Astrocyte (in vitro differentiated cells and primary cell): ENCODE data around the gene BTBD6. TPM values are rescaled to one million over a fixed set of nuclear protein-coding genes. Genes with fewer than 3 reads are reported as not detected.

ENCODE experiments used
- DNase-seq: peaks from one replicate; pipeline ENCODE4 v3.0.0-alpha.2; 2010; ENCODE audit warnings: low read depth
- FAIRE-seq: peaks from 2 replicates; lab custom pipeline; 2011; peaks lifted over from hg19 to GRCh38; lab: Jason Lieb, UNC
- H2AFZ ChIP-seq: 2 replicates; pipeline ENCODE4 v1.6.0; 2012; ENCODE audit warnings: low read depth, low read length, inconsistent platforms
- H3K27ac ChIP-seq: 2 replicates; pipeline ENCODE4 v1.5.1; 2011; ENCODE audit warnings: low read depth, low read length, inconsistent platforms
- H3K27me3 ChIP-seq: 2 replicates; pipeline ENCODE4 v1.6.0; 2011; ENCODE audit warnings: low read length, inconsistent platforms; ENCODE audit not compliant: insufficient read depth
- H3K36me3 ChIP-seq: 2 replicates; pipeline ENCODE4 v1.5.1; 2011; ENCODE audit warnings: low read length, inconsistent platforms; ENCODE audit not compliant: insufficient read depth
- H3K4me1 ChIP-seq: 2 replicates; pipeline ENCODE4 v1.5.1; 2011; ENCODE audit warnings: low read length, inconsistent platforms; ENCODE audit not compliant: insufficient read depth
- H3K4me2 ChIP-seq: 2 replicates; pipeline ENCODE4 v1.6.0; 2012; ENCODE audit warnings: low read length, inconsistent platforms
- H3K4me3 ChIP-seq: 2 replicates; pipeline ENCODE4 v1.5.1; 2011; ENCODE audit warnings: low read depth, mild to moderate bottlenecking, low read length, inconsistent platforms; ENCODE audit not compliant: insufficient read depth
- H3K79me2 ChIP-seq: 2 replicates; pipeline ENCODE4 v1.6.0; 2012; ENCODE audit warnings: mild to moderate bottlenecking, low read length, inconsistent platforms; ENCODE audit not compliant: insufficient read depth
- H3K9ac ChIP-seq: 2 replicates; pipeline ENCODE4 v1.6.0; 2012; ENCODE audit warnings: mild to moderate bottlenecking, low read length, inconsistent platforms
- H3K9me3 ChIP-seq: 2 replicates; pipeline ENCODE4 v1.5.1; 2012; ENCODE audit warnings: low read depth, mild to moderate bottlenecking, low read length, inconsistent platforms; ENCODE audit not compliant: insufficient read depth
- H4K20me1 ChIP-seq: 2 replicates; pipeline ENCODE4 v1.6.0; 2012; ENCODE audit warnings: low read length, inconsistent platforms; ENCODE audit not compliant: insufficient read depth
- H3K27ac Mint-ChIP-seq: one replicate; pipeline ENCODE4 v1.8.0; 2021; ENCODE audit warnings: mild to moderate bottlenecking, mixed read lengths; ENCODE audit not compliant: unreplicated experiment
- H3K27me3 Mint-ChIP-seq: one replicate; pipeline ENCODE4 v1.8.0; 2021; ENCODE audit warnings: low read depth, mixed read lengths; ENCODE audit not compliant: unreplicated experiment
- H3K36me3 Mint-ChIP-seq: one replicate; pipeline ENCODE4 v1.8.0; 2021; ENCODE audit warnings: low read depth, mixed read lengths; ENCODE audit not compliant: unreplicated experiment
- H3K4me1 Mint-ChIP-seq: one replicate; pipeline ENCODE4 v1.8.0; 2021; ENCODE audit warnings: low read depth, mixed read lengths; ENCODE audit not compliant: unreplicated experiment
- H3K4me3 Mint-ChIP-seq: one replicate; pipeline ENCODE4 v1.8.0; 2021; ENCODE audit warnings: mild to moderate bottlenecking, moderate library complexity, mixed read lengths; ENCODE audit not compliant: unreplicated experiment
- H3K9me3 Mint-ChIP-seq: one replicate; pipeline ENCODE4 v1.8.0; 2021; ENCODE audit warnings: mild to moderate bottlenecking, mixed read lengths; ENCODE audit not compliant: unreplicated experiment
- CTCF ChIP-seq: IDR thresholded peaks from 2 replicates; pipeline ENCODE4 v1.5.1; 2011; ENCODE audit warnings: low read depth, mild to moderate bottlenecking, inconsistent platforms, low read length, moderate library complexity; ENCODE audit not compliant: insufficient read depth
- EZH2 ChIP-seq: IDR thresholded peaks from 2 replicates; pipeline ENCODE4 v1.6.1; 2012; ENCODE audit warnings: mild to moderate bottlenecking, low read length, inconsistent platforms; ENCODE audit not compliant: insufficient read depth
- total RNA-seq: library from RNA; stranded (reverse); gene quantifications from 2 replicates; pipeline ENCODE4 v1.2.1, GENCODE V29; 2021

BTBD6 gene
- total RNA-seq, 1 donor from 2014 or later = 25.1 TPM

DNA sequence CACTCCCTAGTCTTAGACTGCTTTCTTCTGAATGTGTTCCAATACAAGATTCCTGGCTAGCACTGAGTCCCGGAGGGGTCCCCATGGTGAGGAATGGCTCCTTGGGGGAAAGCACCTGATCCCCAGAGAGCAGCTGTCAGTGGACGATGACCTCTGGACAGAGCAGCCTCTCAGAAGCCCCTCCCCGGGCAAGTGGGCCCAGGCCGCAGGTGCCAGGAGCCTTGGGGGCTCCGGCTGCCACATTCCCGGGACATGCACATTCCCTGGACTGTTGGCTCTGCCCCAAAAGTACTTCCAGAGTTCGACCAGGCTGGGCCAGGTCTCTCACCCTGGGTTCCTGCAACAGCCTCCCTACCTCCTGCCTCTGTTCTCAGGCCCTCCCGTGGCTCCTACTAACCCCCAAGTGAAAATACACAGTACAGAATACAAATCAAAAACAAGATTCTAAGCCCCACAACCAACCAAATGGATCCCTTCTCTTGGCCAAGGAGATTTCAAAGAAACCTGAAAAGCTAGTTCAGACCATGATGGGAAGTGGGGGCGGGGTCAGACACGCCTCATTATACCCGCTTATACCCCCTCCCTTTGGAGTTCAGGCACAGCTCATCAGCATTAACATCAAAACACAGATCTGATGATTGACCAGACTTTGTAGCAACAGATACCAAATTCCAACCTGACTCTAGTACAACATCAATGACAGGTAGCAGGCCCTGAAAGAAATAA is 23.3 kb upstream of the BTBD6 start:
- H3K9me3 ChIP-seq = no peaks in the 10 kb centered on the region
- Mint-ChIP-seq H3K4me1 (no peaks in the 10 kb centered on the region), H3K36me3 (peaks cover 16% of the 10 kb centered on the region), H3K4me3 (no peak overlapping the region), H3K27ac (no peak overlapping the region), H3K27me3 (no peaks in the 10 kb centered on the region), H3K9me3 (no peaks in the 10 kb centered on the region)
- peaks cover 4% of the 10 kb centered on the region for H3K79me2 ChIP-seq
- FAIRE-seq (no peak), DNase-seq (no peak)
- H2AFZ ChIP-seq = no peak overlapping the region
- no peaks in the 10 kb centered on the region for H3K4me1 ChIP-seq
- no peaks in the 10 kb centered on the region for H3K27me3 ChIP-seq
- H3K27ac ChIP-seq = no peak overlapping the region
- H3K4me2 ChIP-seq = no peak overlapping the region
- H4K20me1 ChIP-seq = peaks cover 19% of the 10 kb centered on the region
- no peaks in the 10 kb centered on the region for H3K36me3 ChIP-seq
- no peak overlapping the region for H3K9ac ChIP-seq
- no peak overlapping the region for H3K4me3 ChIP-seq
- no peak for TF ChIP-seq EZH2
- no peak for TF ChIP-seq CTCF

- FAIRE-seq (no peak), DNase-seq (no peak)
- Histone ChIP-seq H3K9ac (no peak overlapping the region), H4K20me1 (peaks cover 11% of the 10 kb centered on the region), H3K4me1 (no peaks in the 10 kb centered on the region), H3K9me3 (no peaks in the 10 kb centered on the region), H3K79me2 (peaks cover 4% of the 10 kb centered on the region), H3K27ac (no peak overlapping the region), H3K4me2 (no peak overlapping the region), H3K36me3 (no peaks in the 10 kb centered on the region), H3K27me3 (no peaks in the 10 kb centered on the region), H2AFZ (no peak overlapping the region), H3K4me3 (no peak overlapping the region)
- H3K36me3 Mint-ChIP-seq = peaks cover 16% of the 10 kb centered on the region
- TF ChIP-seq CTCF (no peak), EZH2 (no peak)
- no peak overlapping the region for H3K27ac Mint-ChIP-seq
- H3K9me3 Mint-ChIP-seq = no peaks in the 10 kb centered on the region
- H3K4me1 Mint-ChIP-seq = no peaks in the 10 kb centered on the region
- no peaks in the 10 kb centered on the region for H3K27me3 Mint-ChIP-seq
- no peak overlapping the region for H3K4me3 Mint-ChIP-seq
Measured at GRCh38 chr14:105226198-105226597, 22.1 kb upstream of the BTBD6 start.

- FAIRE-seq (no peak), DNase-seq (no peak)
- H3K27me3 ChIP-seq = no peaks in the 10 kb centered on the region
- H3K36me3 ChIP-seq = no peaks in the 10 kb centered on the region
- peaks cover 7% of the 10 kb centered on the region for H3K79me2 ChIP-seq
- TF ChIP-seq EZH2 (no peak), CTCF (no peak)
- no peaks in the 10 kb centered on the region for H3K4me1 Mint-ChIP-seq
- H3K27ac ChIP-seq = no peak overlapping the region
- H3K4me2 ChIP-seq = no peak overlapping the region
- H3K9me3 Mint-ChIP-seq = no peaks in the 10 kb centered on the region
- peaks cover 8% of the 10 kb centered on the region for H4K20me1 ChIP-seq
- H3K4me3 Mint-ChIP-seq = no peak overlapping the region
- no peaks in the 10 kb centered on the region for H3K27me3 Mint-ChIP-seq
- no peaks in the 10 kb centered on the region for H3K4me1 ChIP-seq
- no peak overlapping the region for H3K27ac Mint-ChIP-seq
- H3K9ac ChIP-seq = no peak overlapping the region
- peaks cover 13% of the 10 kb centered on the region for H3K36me3 Mint-ChIP-seq
- no peaks in the 10 kb centered on the region for H3K9me3 ChIP-seq
- no peak overlapping the region for H3K4me3 ChIP-seq
- no peak overlapping the region for H2AFZ ChIP-seq
Measured at GRCh38 chr14:105227346-105227745, 21.0 kb upstream of the BTBD6 start.
